ENCODE measurements around the gene SELENOO.

DNA sequence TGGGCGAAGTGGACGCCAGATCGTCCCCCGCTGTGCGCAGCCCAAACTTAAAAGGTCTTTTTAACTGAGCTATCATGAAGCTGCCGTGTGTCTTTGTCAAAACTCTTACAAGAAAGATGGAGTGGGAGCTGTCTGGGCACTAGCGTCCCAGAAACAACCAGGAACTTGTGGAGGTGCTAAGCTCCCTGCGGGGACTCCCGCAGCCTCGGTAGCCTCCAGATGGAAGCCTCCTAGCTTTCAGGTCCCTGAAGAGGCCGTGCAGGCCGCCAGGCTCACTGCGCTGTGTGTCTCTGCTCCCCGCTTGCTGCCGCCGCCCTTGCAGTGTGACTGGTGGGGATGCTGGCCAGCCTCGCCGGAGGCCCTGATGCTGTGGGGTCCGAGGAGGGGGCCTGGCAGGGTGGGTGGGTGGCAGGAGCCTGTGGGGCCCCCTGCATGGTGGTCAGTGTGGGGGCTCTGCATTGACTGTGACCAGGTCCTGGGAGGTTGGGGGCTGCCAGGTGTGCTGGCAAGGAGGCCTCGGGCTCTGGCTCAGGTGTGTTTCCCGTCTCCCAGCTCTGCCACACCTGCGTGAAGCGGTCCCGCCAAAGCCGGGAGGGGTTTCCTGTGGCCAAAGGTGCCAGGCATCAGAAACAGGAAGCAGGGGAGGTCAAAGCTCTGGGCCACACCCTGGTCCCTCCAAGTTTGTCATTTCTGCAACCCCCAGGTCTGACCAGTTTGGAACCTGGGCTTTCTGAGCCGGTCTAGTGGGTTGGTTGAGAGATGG, 13.9 kb upstream of the SELENOO start:
- TF ChIP-seq, protein P1, sequence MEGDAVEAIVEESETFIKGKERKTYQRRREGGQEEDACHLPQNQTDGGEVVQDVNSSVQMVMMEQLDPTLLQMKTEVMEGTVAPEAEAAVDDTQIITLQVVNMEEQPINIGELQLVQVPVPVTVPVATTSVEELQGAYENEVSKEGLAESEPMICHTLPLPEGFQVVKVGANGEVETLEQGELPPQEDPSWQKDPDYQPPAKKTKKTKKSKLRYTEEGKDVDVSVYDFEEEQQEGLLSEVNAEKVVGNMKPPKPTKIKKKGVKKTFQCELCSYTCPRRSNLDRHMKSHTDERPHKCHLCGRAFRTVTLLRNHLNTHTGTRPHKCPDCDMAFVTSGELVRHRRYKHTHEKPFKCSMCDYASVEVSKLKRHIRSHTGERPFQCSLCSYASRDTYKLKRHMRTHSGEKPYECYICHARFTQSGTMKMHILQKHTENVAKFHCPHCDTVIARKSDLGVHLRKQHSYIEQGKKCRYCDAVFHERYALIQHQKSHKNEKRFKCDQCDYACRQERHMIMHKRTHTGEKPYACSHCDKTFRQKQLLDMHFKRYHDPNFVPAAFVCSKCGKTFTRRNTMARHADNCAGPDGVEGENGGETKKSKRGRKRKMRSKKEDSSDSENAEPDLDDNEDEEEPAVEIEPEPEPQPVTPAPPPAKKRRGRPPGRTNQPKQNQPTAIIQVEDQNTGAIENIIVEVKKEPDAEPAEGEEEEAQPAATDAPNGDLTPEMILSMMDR (IDR thresholded peaks at IDR 0.05; ENCODE audit: low read depth, low read length, poor library complexity, severe bottlenecking) = no peak
- TF ChIP-seq EZH2phosphoT487 (IDR thresholded peaks at IDR 0.05; ENCODE audit: borderline replicate concordance, low read length) = no peak
